ENCODE results near the gene PANK3.

Gene PANK3

GRCh38 chr5:168528521-168529373 is 50.4 kb downstream of the PANK3 start, which contains the start of gene FBLL1:
FBLL1 (plus strand) TSS chr5:168529305; CDS start chr5:168529505, 200 bp downstream.
- peak; percentile 29 for DNase-seq (ENCODE audit: low read depth)
- no peak within 1 kb of the TSS for H3K4me3 ChIP-seq (ENCODE audit: low read depth, low read length)

DNA sequence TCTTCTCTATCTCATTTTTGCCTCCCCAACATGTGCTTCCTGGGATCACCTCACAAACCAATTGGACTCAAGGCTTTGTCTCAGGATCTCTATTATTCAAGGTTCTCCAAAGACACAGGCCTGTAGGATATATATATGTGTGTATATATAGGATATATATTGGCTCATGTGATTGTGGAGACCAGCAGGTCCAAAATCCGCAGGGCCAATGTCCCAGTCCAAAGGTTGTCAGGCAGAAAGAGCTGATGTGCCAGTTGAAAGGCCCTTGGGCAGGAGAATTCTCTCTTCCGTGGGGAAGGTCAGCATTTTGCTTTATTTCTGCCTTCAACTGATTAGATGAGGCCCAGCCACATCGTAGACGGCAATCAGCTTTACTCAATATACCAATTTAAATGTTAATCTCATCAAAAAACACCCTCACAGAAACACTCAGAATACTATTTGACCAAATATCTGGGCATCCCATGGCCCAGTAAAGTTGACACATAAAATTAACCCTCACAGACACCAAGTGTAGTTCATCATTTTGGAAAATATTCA is 51.3 kb downstream of the PANK3 start:
- TF ChIP-seq, protein P1, sequence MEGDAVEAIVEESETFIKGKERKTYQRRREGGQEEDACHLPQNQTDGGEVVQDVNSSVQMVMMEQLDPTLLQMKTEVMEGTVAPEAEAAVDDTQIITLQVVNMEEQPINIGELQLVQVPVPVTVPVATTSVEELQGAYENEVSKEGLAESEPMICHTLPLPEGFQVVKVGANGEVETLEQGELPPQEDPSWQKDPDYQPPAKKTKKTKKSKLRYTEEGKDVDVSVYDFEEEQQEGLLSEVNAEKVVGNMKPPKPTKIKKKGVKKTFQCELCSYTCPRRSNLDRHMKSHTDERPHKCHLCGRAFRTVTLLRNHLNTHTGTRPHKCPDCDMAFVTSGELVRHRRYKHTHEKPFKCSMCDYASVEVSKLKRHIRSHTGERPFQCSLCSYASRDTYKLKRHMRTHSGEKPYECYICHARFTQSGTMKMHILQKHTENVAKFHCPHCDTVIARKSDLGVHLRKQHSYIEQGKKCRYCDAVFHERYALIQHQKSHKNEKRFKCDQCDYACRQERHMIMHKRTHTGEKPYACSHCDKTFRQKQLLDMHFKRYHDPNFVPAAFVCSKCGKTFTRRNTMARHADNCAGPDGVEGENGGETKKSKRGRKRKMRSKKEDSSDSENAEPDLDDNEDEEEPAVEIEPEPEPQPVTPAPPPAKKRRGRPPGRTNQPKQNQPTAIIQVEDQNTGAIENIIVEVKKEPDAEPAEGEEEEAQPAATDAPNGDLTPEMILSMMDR (IDR thresholded peaks at IDR 0.05; ENCODE audit: low read depth, low read length) = no peak
- no peak for TF ChIP-seq MYC (IDR thresholded peaks at IDR 0.05; ENCODE audit: low read depth, low read length)
- no peak for TF ChIP-seq MAX (IDR thresholded peaks at IDR 0.05; ENCODE audit: low read depth, low read length)
- no peak for TF ChIP-seq POLR2A (IDR thresholded peaks at IDR 0.05; ENCODE audit: extremely low read depth, insufficient read length)
- no peak for DNase-seq (ENCODE audit: low read depth)
- H3K4me3 ChIP-seq (ENCODE audit: low read depth, low read length) = no peak overlapping the region

More at GRCh38 chr5:168528521-168529373, 50.4 kb downstream of the PANK3 start, which contains the start of gene FBLL1:
- TF ChIP-seq MAX (IDR thresholded peaks at IDR 0.05; ENCODE audit: low read depth, low read length) (no peak), MYC (IDR thresholded peaks at IDR 0.05; ENCODE audit: low read depth, low read length) (no peak), POLR2A (IDR thresholded peaks at IDR 0.05; ENCODE audit: extremely low read depth, insufficient read length) (no peak)
- TF ChIP-seq, protein P1 (IDR thresholded peaks at IDR 0.05; ENCODE audit: low read depth, low read length) = no peak

- no peak overlapping the region for H3K4me3 ChIP-seq (ENCODE audit: low read depth, low read length)
- TF ChIP-seq MAX (IDR thresholded peaks at IDR 0.05; ENCODE audit: low read depth, low read length) (no peak), POLR2A (IDR thresholded peaks at IDR 0.05; ENCODE audit: extremely low read depth, insufficient read length) (no peak), MYC (IDR thresholded peaks at IDR 0.05; ENCODE audit: low read depth, low read length) (no peak)
- TF ChIP-seq, protein P1 (IDR thresholded peaks at IDR 0.05; ENCODE audit: low read depth, low read length) = no peak
- no peak for DNase-seq (ENCODE audit: low read depth)
These were observed 53.3 kb downstream of the PANK3 start for GRCh38 chr5:168525856-168526255.

DNA sequence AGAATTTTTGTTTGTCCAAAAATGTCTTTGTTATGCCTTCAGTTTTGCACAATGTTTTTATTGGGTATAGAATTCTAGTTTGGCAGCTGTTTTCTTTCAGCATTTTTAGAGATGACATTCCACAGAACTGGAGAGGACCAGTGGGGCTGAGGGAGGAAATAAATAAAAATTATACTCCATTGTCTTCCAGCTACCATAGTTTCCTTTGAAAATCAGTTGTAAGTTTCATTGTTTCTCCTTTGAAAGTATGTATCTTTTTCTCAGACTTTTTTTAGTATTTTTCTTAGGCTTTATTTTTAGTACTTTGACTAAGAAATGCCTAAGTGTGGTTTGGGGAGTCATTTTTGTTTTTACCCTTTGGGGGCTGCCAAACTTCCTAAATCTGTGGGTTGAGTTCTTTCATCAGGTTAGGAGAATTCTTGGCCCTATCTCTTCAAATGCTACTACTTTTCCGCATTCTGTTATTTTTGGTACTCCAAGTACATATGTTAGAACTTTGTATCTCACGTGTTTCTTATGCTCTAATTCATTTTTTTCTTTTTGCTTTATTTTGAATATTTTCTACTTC is 65.2 kb downstream of the PANK3 start:
- DNase-seq (ENCODE audit: low read depth) = no peak
- no peak overlapping the region for H3K4me3 ChIP-seq (ENCODE audit: low read depth, low read length)
- TF ChIP-seq MYC (IDR thresholded peaks at IDR 0.05; ENCODE audit: low read depth, low read length) = no peak
- TF ChIP-seq, protein P1 (IDR thresholded peaks at IDR 0.05; ENCODE audit: low read depth, low read length) = no peak
- no peak for TF ChIP-seq MAX (IDR thresholded peaks at IDR 0.05; ENCODE audit: low read depth, low read length)
- TF ChIP-seq POLR2A (IDR thresholded peaks at IDR 0.05; ENCODE audit: extremely low read depth, insufficient read length) = no peak

DNA sequence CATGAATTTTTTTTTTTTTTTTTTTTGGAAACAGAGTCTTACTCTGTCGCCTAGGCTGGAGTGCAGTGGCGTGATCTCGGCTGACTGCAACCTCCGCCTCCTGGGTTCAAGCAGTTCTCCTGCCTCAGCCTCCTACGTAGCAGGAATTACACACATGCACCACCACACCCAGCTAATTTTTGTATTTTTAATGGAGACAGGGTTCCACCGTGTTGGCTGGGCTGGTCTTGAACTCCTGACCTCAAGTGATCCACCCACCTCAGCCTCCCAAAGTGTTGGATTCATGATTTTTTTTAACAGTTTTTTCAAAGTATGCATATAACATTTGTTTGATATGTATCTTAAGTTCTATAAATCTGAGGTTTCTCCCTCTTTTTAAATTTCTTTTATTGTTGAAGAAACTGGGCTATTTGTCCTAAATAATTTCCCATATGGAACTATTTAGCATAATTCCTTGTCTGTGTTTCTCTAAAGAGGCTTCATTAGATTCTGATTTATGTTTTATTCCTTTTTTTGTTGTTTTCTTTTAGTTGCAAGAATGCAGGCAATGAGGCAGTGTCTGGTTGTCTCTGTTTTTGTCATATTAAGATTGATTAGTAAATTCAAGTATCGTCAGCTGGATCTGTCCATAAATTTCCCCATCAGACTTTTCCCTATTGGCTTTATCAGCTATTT is 76.5 kb downstream of the PANK3 start:
- no peak overlapping the region for H3K4me3 ChIP-seq (ENCODE audit: low read depth, low read length)
- no peak for DNase-seq (ENCODE audit: low read depth)
- TF ChIP-seq POLR2A (IDR thresholded peaks at IDR 0.05; ENCODE audit: extremely low read depth, insufficient read length) (no peak), MAX (IDR thresholded peaks at IDR 0.05; ENCODE audit: low read depth, low read length) (no peak), MYC (IDR thresholded peaks at IDR 0.05; ENCODE audit: low read depth, low read length) (no peak)
- TF ChIP-seq, protein P1 (IDR thresholded peaks at IDR 0.05; ENCODE audit: low read depth, low read length) = no peak

Measured in NB4 (cell line).